AG04449 (cell line): Measurements from ENCODE around the gene MAPK8.

Experiments
- CTCF ChIA-PET: fragments of 350-600 bp; formaldehyde crosslinking; extraction: SDS; loops from one replicate; lab custom pipeline; 2021; ENCODE audit warnings: antibody characterized with exemption; lab: Yijun Ruan, JAX
- POLR2A ChIA-PET: fragments of 400-600, 350-600 bp; formaldehyde crosslinking; extraction: SDS; loops from one replicate; lab custom pipeline; 2020; ENCODE audit warnings: antibody characterized with exemption, inconsistent platforms; lab: Yijun Ruan, JAX
- DNase-seq: peaks from one replicate; pipeline ENCODE4 v3.0.0-alpha.2; 2010; ENCODE audit warnings: low read depth, low spot score
- H3K4me3 ChIP-seq: 2 replicates; pipeline ENCODE4 v1.5.1; 2011; ENCODE audit warnings: low read depth, mild to moderate bottlenecking, control low read depth, low read length
- TF ChIP-seq, protein P1 (sequence below): IDR thresholded peaks from one replicate; pipeline ENCODE4 v1.5.1; 2011; ENCODE audit warnings: mild to moderate bottlenecking, moderate library complexity, low read length, control low read depth, inconsistent platforms; ENCODE audit not compliant: insufficient read depth; ENCODE audit errors: missing control alignments

The MAPK8 gene

DNA sequence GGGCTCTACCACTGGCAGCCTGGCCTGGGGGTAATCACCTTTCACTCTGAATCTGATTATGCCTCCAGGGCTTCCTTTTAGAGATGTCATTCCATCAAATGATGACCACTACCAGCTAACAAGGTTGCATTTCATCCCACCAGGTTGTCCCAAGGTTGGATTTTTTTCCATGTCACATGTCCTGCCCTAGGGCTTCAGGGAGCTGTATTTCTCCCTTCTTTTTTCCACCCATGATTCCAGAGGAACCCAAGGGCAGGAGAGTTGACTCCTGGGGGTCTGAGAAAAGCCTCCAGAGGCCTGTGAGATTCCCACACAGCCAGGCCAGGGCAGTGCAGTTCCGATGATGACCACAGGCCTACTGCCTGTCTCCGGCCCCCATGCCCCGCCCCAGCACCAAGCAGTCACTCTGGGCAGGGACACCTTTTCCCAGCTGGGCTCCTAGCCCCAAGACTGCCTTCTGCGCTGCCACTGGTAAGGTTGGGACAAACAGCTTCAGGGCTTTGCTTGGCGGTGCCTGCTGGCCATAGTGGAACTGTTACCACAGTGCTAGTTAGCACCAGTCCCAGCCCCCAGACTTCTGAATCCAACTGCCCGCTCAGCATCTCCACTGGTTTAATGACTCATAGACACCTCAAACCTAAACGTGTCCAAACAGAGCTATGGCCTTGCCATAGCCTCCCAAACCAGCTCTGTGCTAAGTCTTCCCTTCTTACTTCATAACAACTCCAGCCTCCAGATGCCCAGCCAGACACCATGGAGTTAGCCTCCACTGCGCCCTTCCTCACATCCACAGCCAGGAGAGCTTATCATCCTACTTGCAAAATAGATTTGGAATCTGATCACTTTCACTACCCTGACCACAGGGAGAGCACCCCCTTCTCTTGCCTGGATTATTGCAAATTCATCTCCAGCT lies 164.7 kb downstream of the MAPK8 start:
- POLR2A ChIA-PET, result no interaction called here
- no peak for DNase-seq
- no peak overlapping the region for H3K4me3 ChIP-seq
- CTCF ChIA-PET, result interaction anchor here (0.6 to 1.6 kb wide), 4 partner anchors 16 to 185 kb away, joined by 3 to 4 read pairs (median 3); no protein-coding TSS in a partner anchor
- TF ChIP-seq, protein P1, sequence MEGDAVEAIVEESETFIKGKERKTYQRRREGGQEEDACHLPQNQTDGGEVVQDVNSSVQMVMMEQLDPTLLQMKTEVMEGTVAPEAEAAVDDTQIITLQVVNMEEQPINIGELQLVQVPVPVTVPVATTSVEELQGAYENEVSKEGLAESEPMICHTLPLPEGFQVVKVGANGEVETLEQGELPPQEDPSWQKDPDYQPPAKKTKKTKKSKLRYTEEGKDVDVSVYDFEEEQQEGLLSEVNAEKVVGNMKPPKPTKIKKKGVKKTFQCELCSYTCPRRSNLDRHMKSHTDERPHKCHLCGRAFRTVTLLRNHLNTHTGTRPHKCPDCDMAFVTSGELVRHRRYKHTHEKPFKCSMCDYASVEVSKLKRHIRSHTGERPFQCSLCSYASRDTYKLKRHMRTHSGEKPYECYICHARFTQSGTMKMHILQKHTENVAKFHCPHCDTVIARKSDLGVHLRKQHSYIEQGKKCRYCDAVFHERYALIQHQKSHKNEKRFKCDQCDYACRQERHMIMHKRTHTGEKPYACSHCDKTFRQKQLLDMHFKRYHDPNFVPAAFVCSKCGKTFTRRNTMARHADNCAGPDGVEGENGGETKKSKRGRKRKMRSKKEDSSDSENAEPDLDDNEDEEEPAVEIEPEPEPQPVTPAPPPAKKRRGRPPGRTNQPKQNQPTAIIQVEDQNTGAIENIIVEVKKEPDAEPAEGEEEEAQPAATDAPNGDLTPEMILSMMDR, result peak; percentile 2

DNA sequence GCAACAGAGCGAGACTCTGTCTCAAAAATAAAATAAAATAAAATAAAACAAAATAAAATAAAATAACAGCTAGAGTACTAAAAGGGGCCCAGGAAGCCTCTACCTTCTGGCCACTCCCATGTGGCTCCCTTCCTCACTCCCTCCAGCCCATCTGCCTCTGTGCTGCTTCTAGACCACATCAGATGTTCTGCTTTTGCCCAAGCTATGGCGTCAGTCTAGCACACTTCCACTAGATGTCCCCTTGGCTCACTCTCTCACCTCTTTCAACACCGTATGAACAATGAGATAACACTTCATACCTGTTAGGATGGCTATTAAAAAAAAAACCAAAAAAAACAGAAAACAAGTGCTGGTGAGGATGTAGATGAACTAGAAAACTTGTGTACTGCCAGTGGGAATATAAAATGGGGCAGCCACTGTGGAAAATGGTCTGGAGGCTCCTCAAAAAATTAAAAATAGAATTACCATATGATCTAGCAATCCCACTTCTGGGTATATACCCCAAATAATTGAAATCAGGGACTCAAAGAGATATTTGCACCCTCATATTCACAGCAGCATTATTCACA lies 166.1 kb downstream of the MAPK8 start:
- ChIA-PET CTCF (interaction anchor here (1.6 kb wide), 1 partner anchor 14 kb away, joined by 4 read pairs; no protein-coding TSS in a partner anchor), POLR2A (no interaction called here)
- DNase-seq, result no peak
- H3K4me3 ChIP-seq, result no peak overlapping the region
- TF ChIP-seq, protein P1, result no peak

DNA sequence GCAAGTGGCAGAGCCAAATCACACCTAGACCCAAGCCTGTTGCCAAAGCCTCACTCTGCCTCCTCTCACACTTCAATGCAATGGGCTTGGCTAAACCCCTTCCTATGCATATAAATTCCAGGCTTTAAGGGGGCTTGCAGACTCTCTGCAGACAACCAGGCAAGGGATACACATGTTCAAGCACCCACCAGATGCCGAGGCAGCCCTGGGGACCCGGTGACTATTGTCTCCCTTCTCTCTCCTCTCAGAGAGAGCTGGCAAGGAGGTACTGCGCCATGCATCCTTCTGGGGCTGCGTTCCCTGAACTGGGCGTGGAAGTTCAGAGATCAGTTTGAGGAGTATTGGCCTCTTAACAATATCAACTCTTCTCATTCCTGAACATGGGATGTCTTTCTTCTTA lies 167.2 kb downstream of the MAPK8 start:
- H3K4me3 ChIP-seq, result no peak overlapping the region
- DNase-seq, result no peak
- POLR2A ChIA-PET, result no interaction called here
- CTCF ChIA-PET, result no interaction called here
- TF ChIP-seq, protein P1, result no peak

DNA sequence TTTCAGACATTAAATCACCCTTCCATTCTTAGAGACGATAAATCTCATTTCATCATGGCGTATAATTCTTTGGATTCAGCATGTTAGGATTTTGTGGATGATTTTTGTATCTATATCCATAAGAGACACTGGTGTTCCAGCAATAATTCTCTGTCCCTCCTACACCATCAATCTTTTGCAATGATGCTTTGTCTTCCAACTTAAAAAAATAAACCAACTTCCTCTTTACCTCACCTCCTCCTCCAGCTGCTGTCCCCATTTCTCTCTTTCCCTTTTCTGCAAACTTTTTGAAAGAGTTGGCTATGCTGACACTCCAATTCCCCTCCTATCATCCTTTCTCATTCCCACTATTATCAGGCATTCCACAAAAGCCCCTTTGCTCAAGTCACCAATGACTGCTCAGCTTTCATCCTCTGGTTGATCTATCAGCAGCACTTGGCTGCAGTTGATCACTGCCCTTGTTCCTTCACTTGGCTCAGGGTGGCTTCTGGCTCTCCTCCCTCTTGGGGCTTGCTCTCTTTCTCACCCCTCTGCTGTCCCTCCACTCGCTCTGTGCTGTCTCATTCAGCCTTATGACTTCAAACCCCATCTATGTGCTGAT lies 168.4 kb downstream of the MAPK8 start:
- ChIA-PET POLR2A (no interaction called here), CTCF (interaction anchor here (1.0 to 1.3 kb wide), 2 partner anchors 28 to 182 kb away, joined by 3 to 4 read pairs; no protein-coding TSS in a partner anchor)
- DNase-seq, result no peak
- TF ChIP-seq, protein P1, result no peak
- no peak overlapping the region for H3K4me3 ChIP-seq

DNA sequence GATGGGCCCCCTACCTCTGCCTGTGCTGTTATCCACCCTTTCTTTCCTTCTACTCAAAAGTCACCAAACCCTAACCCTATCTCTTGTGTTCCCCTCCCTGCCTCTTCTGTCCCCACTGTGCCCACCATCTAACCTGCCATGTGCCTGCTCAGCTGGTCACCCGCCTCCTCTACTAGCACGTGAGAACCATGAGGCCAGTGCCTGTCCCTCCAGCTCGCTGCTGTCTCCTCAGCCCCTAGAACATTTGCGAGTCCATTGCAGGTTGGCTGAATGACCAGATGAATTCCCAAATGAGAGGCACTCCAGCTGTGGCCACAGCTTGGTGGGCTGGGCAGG lies 169.4 kb downstream of the MAPK8 start:
- CTCF ChIA-PET, result interaction anchor here (0.8 to 1.3 kb wide), 3 partner anchors 9 to 181 kb away, joined by 3 to 4 read pairs (median 3); no protein-coding TSS in a partner anchor
- POLR2A ChIA-PET, result no interaction called here

More for the DNA sequence above, 169.4 kb downstream of the MAPK8 start:
- DNase-seq, result no peak
- no peak overlapping the region for H3K4me3 ChIP-seq
- TF ChIP-seq, protein P1, result no peak
